Eye (tissue), 1 donor: Measurements from ENCODE around the gene STRIP2.

Experiments used
- DNase-seq: peaks from one replicate; pipeline ENCODE4 v3.0.0-alpha.2; 2015

STRIP2 gene

DNA sequence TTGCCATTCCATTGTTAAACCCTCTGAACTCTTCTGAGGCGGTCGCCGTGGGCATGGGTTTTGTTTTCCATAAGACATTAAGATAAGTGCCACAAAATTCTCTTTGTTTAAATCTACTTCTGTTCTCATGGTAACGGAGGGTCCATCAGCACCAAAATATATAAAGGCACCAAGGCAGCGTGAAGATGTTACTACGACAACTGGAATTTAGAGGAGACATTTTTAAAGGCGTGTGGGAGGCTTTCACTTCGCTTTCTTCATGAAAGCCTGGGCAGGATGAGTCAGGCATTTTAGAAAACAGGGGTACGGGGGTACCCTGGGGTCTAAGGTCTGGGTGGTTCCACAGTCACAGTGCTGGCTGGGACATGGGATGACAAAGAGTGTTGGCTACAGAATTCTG is 102.1 kb downstream of the STRIP2 start:
- no peak for DNase-seq
